ENCODE data around the gene ROPN1L.

DNA sequence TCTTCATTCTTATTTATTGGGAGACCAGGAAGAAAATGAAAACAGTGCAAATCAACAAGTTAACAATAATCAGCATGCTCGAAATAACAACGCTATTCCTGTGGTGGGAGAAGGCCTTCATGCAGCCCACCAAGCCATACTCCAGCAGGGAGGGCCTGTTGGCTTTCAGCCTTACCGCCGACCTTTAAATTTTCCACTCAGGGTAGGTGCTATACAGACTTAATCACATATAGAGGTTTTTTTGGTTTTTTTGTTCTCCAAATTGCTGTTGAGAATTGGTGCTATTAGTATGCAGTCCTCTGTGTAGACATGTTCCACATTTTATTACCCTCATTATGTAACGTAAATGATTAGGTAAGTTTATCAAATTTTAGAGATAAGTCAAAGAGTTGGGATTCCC, 30.3 kb upstream of the ROPN1L start:
- TF ChIP-seq CTCF (IDR thresholded peaks at IDR 0.05) (no peak), ZFX (IDR thresholded peaks at IDR 0.05; ENCODE audit: borderline replicate concordance) (no peak)

Data from 22Rv1 (cell line).